Adrenal gland (tissue), 5 donors: Measurements from ENCODE around the gene SUN1.

Experiments
- CTCF ChIP-seq, 6 experiments: fragments of 450-650 bp in 4 of 6; fragments of 200-600 bp in 2 of 6; sonication (generic) in 1 of 6; IDR thresholded peaks; 1 replicate in 5 of 6; 2 replicates in 1 of 6; pipeline versions ENCODE4 v1.5.1 to v1.8.0; 2016 to 2021; ENCODE audit warnings: antibody characterized with exemption in 6 of 6, mild to moderate bottlenecking in 2 of 6, moderate library complexity in 1 of 6
- POLR2A ChIP-seq, 2 donors: fragments of 450-650 bp; IDR thresholded peaks; one replicate each; pipeline ENCODE4 v1.6.1; 2017; ENCODE audit warnings: antibody characterized with exemption in 2 of 2, mild to moderate bottlenecking in 2 of 2, moderate library complexity in 1 of 2
- donor health status: DM: no; HTN: no; CAD: no.

GRCh38 chr7:885893-886625 is 53.8 kb downstream of the SUN1 start:
- TF ChIP-seq POLR2A (IDR thresholded peaks at IDR 0.05) (no peak), CTCF (IDR thresholded peaks at IDR 0.05) (no peak)
